ENCODE measurements around the gene PPP1R7. TPM values are rescaled to one million over a fixed set of nuclear protein-coding genes. Genes with fewer than 3 reads are reported as not detected.

Gene PPP1R7
- total and polyA plus RNA-seq, 2 of the 4 experiments (the other 2 are of a cell fraction), result 60.8 to 70.0 TPM

DNA sequence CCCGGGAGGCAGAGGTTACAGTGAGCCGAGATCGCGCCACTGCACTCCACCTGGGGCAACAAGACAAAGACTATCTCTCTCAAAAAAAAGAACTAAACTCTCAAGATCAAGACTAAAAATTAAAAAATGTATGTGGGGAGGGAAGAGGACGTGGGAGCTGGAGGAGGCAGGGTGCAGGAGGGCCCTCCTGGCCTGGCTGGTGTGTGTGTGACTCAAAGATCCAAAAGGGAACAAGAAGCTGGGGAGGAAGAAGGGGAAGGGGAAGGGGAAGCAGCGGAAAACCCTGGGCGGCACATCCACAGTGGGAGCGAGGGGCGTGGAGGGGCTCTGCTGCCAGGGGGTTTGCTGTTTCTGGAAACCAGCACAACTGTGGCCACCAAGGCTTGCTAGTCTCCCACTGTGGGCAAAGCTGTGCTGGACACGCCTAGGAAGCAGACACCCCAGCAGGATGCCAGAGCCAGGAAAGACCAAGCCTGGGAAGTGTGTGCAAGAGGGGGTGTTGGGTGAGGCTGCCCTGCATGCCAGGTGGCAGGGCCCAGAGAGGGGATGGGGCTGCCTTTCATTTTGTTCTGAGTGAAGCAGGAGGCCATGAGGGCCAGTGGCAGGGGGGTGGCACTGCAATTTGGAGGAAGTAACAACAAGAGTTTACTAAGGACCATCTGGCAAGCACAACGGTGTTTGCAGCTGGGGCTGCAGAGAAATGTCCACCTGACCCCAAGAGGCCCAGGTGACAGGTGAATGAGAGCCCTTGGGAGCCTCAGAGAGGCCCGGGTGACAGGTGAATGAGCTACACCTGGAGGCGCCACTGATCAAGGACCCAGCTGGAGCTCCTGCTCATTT, 82.7 kb downstream of the PPP1R7 start:
- TF ChIP-seq, protein P1, sequence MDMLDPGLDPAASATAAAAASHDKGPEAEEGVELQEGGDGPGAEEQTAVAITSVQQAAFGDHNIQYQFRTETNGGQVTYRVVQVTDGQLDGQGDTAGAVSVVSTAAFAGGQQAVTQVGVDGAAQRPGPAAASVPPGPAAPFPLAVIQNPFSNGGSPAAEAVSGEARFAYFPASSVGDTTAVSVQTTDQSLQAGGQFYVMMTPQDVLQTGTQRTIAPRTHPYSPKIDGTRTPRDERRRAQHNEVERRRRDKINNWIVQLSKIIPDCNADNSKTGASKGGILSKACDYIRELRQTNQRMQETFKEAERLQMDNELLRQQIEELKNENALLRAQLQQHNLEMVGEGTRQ (IDR thresholded peaks at IDR 0.05; ENCODE audit: low read depth, low read length), result no peak
- TF ChIP-seq BHLHE40 (IDR thresholded peaks at IDR 0.05; ENCODE audit: low read depth, low read length) (no peak), CHD1 (IDR thresholded peaks at IDR 0.05; ENCODE audit: low read depth, low read length) (no peak), MAZ (IDR thresholded peaks at IDR 0.05; ENCODE audit: borderline replicate concordance, low read depth, low read length) (no peak), RCOR1 (IDR thresholded peaks at IDR 0.05; ENCODE audit: insufficient replicate concordance, low read length) (no peak), FOS (IDR thresholded peaks at IDR 0.05; ENCODE audit: low read depth, low read length) (no peak), SMC3 (IDR thresholded peaks at IDR 0.05; ENCODE audit: low read depth, low read length) (no peak), CEBPB (IDR thresholded peaks at IDR 0.05; ENCODE audit: low read depth, low read length) (no peak)
- no TSS peak for BruUV-seq (replicated peaks)
- WGBS, 2 experiments (ENCODE audit: extremely low coverage in 2 of 2, insufficient read length in 1 of 2), result 89% methylated on average over 3 of the region's 13 CpGs; no CpG with 5 or more reads in 1 of the 2 experiments
- Histone ChIP-seq H2AK5ac (ENCODE audit: low read depth, low read length) (no peak overlapping the region), H3K27ac (ENCODE audit: insufficient read depth, low read length) (no peak overlapping the region), H4K5ac (ENCODE audit: low read depth, low read length) (no peak overlapping the region), H2BK20ac (ENCODE audit: low read depth, low read length) (no peak overlapping the region), H3K18ac (ENCODE audit: low read depth, low read length) (no peak overlapping the region), H4K8ac (ENCODE audit: low read depth in 2 of 2, low read length in 2 of 2) (no peak overlapping the region), H2AK9ac (replicated peaks; ENCODE audit: low read depth, low read length, poor library complexity) (no peak overlapping the region), H2BK15ac (ENCODE audit: low read depth, low read length) (no peak overlapping the region), H3K9ac (ENCODE audit: low read depth, low read length) (no peak overlapping the region), H3K4me2 (ENCODE audit: low read depth, low read length) (no peak overlapping the region), H3K4me1 (ENCODE audit: control insufficient read depth, insufficient read depth, low read length) (no peaks in the 10 kb centered on the region), H4K20me1 (ENCODE audit: insufficient read depth, low read length) (peaks cover 77% of the 10 kb centered on the region), H3K27me3 (ENCODE audit: control insufficient read depth, insufficient read depth, low read length) (no peaks in the 10 kb centered on the region), H3K79me1 (ENCODE audit: low read depth in 1 of 2, low read length in 2 of 2) (peaks cover 29 to 77% of the 10 kb centered on the region in 2 experiments), H4K91ac (ENCODE audit: insufficient read depth, low read depth, low read length) (no peak overlapping the region), H2BK5ac (ENCODE audit: low read depth, low read length, poor library complexity, severe bottlenecking) (no peak overlapping the region), H2AFZ (replicated peaks; ENCODE audit: low read length, poor library complexity) (no peak overlapping the region), H3K9me3 (ENCODE audit: control insufficient read depth, insufficient read depth, low read length) (no peaks in the 10 kb centered on the region), H2BK120ac (ENCODE audit: low read depth, low read length) (no peak overlapping the region), H3K56ac (ENCODE audit: extremely low read depth, insufficient read depth, low read length) (no peak overlapping the region), H3K4me3 (ENCODE audit: insufficient read depth, low read depth, low read length) (no peak overlapping the region), H3K23ac (ENCODE audit: low read depth, low read length) (no peak overlapping the region), H3K9me1 (ENCODE audit: insufficient read depth, low read length) (no peaks in the 10 kb centered on the region; the same call in 1 of the 2 replicates), H3K14ac (replicated peaks; ENCODE audit: low read depth, low read length) (no peak overlapping the region), H3K36me3 (ENCODE audit: control insufficient read depth, insufficient read depth, low read length) (peaks cover 89% of the 10 kb centered on the region), H3K4ac (ENCODE audit: low read depth, low read length) (no peak overlapping the region)
- in situ Hi-C loops (cut with MboI; ENCODE audit: low sequenced_read_pairs), result no loop called here
- POLR2A ChIA-PET (ENCODE audit: unreplicated experiment), result no interaction called here
- dilution Hi-C loops (cut with HindIII; ENCODE audit: low sequenced_read_pairs, unreplicated experiment), result no loop called here
- intact Hi-C loops (cut with micrococcal nuclease), result no loop called here
- CTCF ChIA-PET, result no interaction called here
- no peak for ATAC-seq (ENCODE audit: low read depth)
- DNase-seq, result no peak

Small RNAs within 50 kb of the gene (microRNA-seq; reads per million reads assigned to microRNA genes)
- not detected for gene AC005237.2 (ENCODE audit: insufficient read depth, insufficient read length)

Small RNAs within 50 kb of the gene (small RNA-seq; reads per million reads assigned to genes)
- gene AC005237.2, result 0 reads per million in 5 experiments

Other genes starting within 250 kb of the PPP1R7 start
- gene CROCC2, start 244.1 kb upstream of the PPP1R7 start, total RNA-seq (2012; rRNA removed), result not detected in 2 replicates
- not detected in 2 replicates for gene CROCC2, start 244.1 kb upstream of the PPP1R7 start, polyA plus RNA-seq (2012; rRNA removed)
- 1.1 and 1.4 TPM in 2 replicates for gene SNED1, start 151.8 kb upstream of the PPP1R7 start, total RNA-seq (2012; rRNA removed)
- gene SNED1, start 151.8 kb upstream of the PPP1R7 start, polyA plus RNA-seq (2012; rRNA removed), result 3.4 and 3.7 TPM in 2 replicates
- 33.3 and 36.9 TPM in 2 replicates for gene MTERF4, start 48.2 kb upstream of the PPP1R7 start, total RNA-seq (2012; rRNA removed)
- gene MTERF4, start 48.2 kb upstream of the PPP1R7 start, polyA plus RNA-seq (2012; rRNA removed), result 21.5 and 26.6 TPM in 2 replicates
- gene PASK, start 995 bp upstream of the PPP1R7 start, total RNA-seq (2012; rRNA removed), result 2.2 and 4.1 TPM in 2 replicates
- 4.1 TPM in 2 replicates for gene PASK, start 995 bp upstream of the PPP1R7 start, polyA plus RNA-seq (2012; rRNA removed)
- gene ANO7, start 38.2 kb downstream of the PPP1R7 start, total RNA-seq (2012; rRNA removed), result 0.36 and 0.56 TPM in 2 replicates
- gene ANO7, start 38.2 kb downstream of the PPP1R7 start, polyA plus RNA-seq (2012; rRNA removed), result 3.4 and 3.8 TPM in 2 replicates
- gene HDLBP, start 165.2 kb downstream of the PPP1R7 start, total RNA-seq (2012; rRNA removed), result 1,093 and 1,165 TPM in 2 replicates
- gene HDLBP, start 165.2 kb downstream of the PPP1R7 start, polyA plus RNA-seq (2012; rRNA removed), result 648 and 649 TPM in 2 replicates
- gene SEPTIN2, start 165.5 kb downstream of the PPP1R7 start, total RNA-seq (2012; rRNA removed), result 504 and 570 TPM in 2 replicates
- 320 and 420 TPM in 2 replicates for gene SEPTIN2, start 165.5 kb downstream of the PPP1R7 start, polyA plus RNA-seq (2012; rRNA removed)
- 30.8 and 38.6 TPM in 2 replicates for gene FARP2, start 205.8 kb downstream of the PPP1R7 start, total RNA-seq (2012; rRNA removed)
- 15.5 and 17.1 TPM in 2 replicates for gene FARP2, start 205.8 kb downstream of the PPP1R7 start, polyA plus RNA-seq (2012; rRNA removed)

Data from IMR-90 (cell line).